GM23338 (cell line): Measurements from ENCODE around the gene SAPCD1. TPM values are rescaled to one million over a fixed set of nuclear protein-coding genes. Genes with fewer than 3 reads are reported as not detected.
A peak's percentile ranks its signal among the peaks of the same experiment; 100 is the strongest.

Experiments used
- ATAC-seq: fragments of 200-7000 bp; cut with Tn5 transposase; 3 replicates; pipeline ENCODE4 v1.9.1; 2020
- DNase-seq: peaks from one replicate; pipeline ENCODE4 v3.0.0-alpha.2; 2015; ENCODE audit warnings: low spot score
- H2AFZ ChIP-seq: fragments of 200-600 bp; sonication (generic); 2 replicates; pipeline ENCODE4 v1.8.0; 2016; ENCODE audit warnings: antibody characterized with exemption, mild to moderate bottlenecking, moderate library complexity
- H3F3A ChIP-seq: fragments of 200-600 bp; sonication (generic); replicated peaks from 2 replicates; pipeline ENCODE4 v1.8.0; 2017; ENCODE audit warnings: antibody characterized with exemption, mixed run types, low read depth
- H3K27ac ChIP-seq: fragments of 200-600 bp; sonication (generic); 2 replicates; pipeline ENCODE4 v1.6.1; 2016; ENCODE audit warnings: low read depth
- H3K27me3 ChIP-seq: fragments of 200-600 bp; sonication (generic); 2 replicates; pipeline ENCODE4 v1.8.0; 2016; ENCODE audit warnings: mild to moderate bottlenecking, mixed run types, moderate library complexity; ENCODE audit not compliant: insufficient read depth
- H3K36me3 ChIP-seq: fragments of 200-600 bp; sonication (generic); 2 replicates; pipeline ENCODE4 v1.8.0; 2016; ENCODE audit warnings: mild to moderate bottlenecking; ENCODE audit not compliant: insufficient read depth
- H3K4me1 ChIP-seq: fragments of 200-600 bp; sonication (generic); 2 replicates; pipeline ENCODE4 v1.8.0; 2016; ENCODE audit warnings: mild to moderate bottlenecking, moderate library complexity; ENCODE audit not compliant: insufficient read depth
- H3K4me2 ChIP-seq: fragments of 200-600 bp; sonication (generic); 2 replicates; pipeline ENCODE4 v1.7.1; 2017; ENCODE audit warnings: mixed run types
- H3K4me3 ChIP-seq: fragments of 200-600 bp; sonication (generic); 2 replicates; pipeline ENCODE4 v1.6.1; 2016; ENCODE audit warnings: mixed run types
- H3K79me2 ChIP-seq: fragments of 200-600 bp; sonication (generic); replicated peaks from 2 replicates; pipeline ENCODE4 v1.8.0; 2017; ENCODE audit warnings: mild to moderate bottlenecking; ENCODE audit not compliant: insufficient read depth
- H3K9me2 ChIP-seq: fragments of 200-600 bp; sonication (generic); 2 replicates; pipeline ENCODE4 v1.8.0; 2017; ENCODE audit not compliant: insufficient read depth
- H4K20me1 ChIP-seq: fragments of 200-600 bp; sonication (generic); replicated peaks from 2 replicates; pipeline ENCODE4 v1.8.0; 2017; ENCODE audit warnings: mild to moderate bottlenecking; ENCODE audit not compliant: insufficient read depth
- H3K27ac Mint-ChIP-seq: 2 replicates; pipeline ENCODE4 v1.8.0; 2020; ENCODE audit warnings: inconsistent platforms, mild to moderate bottlenecking, moderate library complexity, mixed read lengths
- H3K27me3 Mint-ChIP-seq: 3 replicates; pipeline ENCODE4 v1.8.0; 2022; ENCODE audit warnings: low read depth, mild to moderate bottlenecking, moderate library complexity, mixed read lengths, inconsistent platforms; ENCODE audit not compliant: insufficient read depth, poor library complexity
- H3K36me3 Mint-ChIP-seq: 3 replicates; pipeline ENCODE4 v1.8.0; 2021; ENCODE audit warnings: low read depth, mild to moderate bottlenecking, inconsistent platforms, moderate library complexity, mixed read lengths
- H3K4me1 Mint-ChIP-seq: 3 replicates; pipeline ENCODE4 v1.8.0; 2020; ENCODE audit warnings: mild to moderate bottlenecking, inconsistent platforms, mixed read lengths
- H3K4me3 Mint-ChIP-seq: 3 replicates; pipeline ENCODE4 v1.8.0; 2021; ENCODE audit warnings: moderate library complexity, mild to moderate bottlenecking, inconsistent platforms, mixed read lengths
- H3K9me3 Mint-ChIP-seq: 3 replicates; pipeline ENCODE4 v1.8.0; 2020; ENCODE audit warnings: moderate library complexity, mild to moderate bottlenecking, inconsistent platforms, mixed read lengths
- EZH2 ChIP-seq: fragments of 200-600 bp; sonication (generic); IDR thresholded peaks from one replicate; pipeline ENCODE4 v1.8.0; 2017; ENCODE audit warnings: antibody characterized with exemption, mild to moderate bottlenecking, low read depth; ENCODE audit not compliant: unreplicated experiment
- EZH2phosphoT487 ChIP-seq: fragments of 200-600 bp; sonication (generic); IDR thresholded peaks from one replicate; pipeline ENCODE4 v1.8.1; 2018; ENCODE audit warnings: antibody characterized with exemption; ENCODE audit not compliant: unreplicated experiment
- JUNB ChIP-seq: IDR thresholded peaks from one replicate; pipeline ENCODE4 v1.6.1; 2016; ENCODE audit warnings: antibody characterized with exemption; ENCODE audit not compliant: unreplicated experiment
- POLR2AphosphoS5 ChIP-seq: IDR thresholded peaks from 2 replicates; pipeline ENCODE4 v1.6.1; 2016; ENCODE audit warnings: antibody characterized with exemption, low read depth
- ZNF114 ChIP-seq: fragments of 250-450 bp; sonication (Bioruptor Pico); IDR thresholded peaks from 2 replicates; pipeline ENCODE4 v1.5.0; 2020; ENCODE audit warnings: mild to moderate bottlenecking, moderate library complexity
- polyA plus RNA-seq: library from polyadenylated mRNA; unstranded; fragments of >200 nt; fragmentation: Nextera tagmentation; extraction: Ambion mirVana; gene quantifications from 2 replicates; pipeline ENCODE4 v1.2.1, GENCODE V29; 2016
- total RNA-seq: library from RNA; depleted of rRNA; stranded (reverse); fragments of >200 nt; shearing (Covaris generic); gene quantifications from 2 replicates; pipeline ENCODE4 v1.2.3, GENCODE V29; 2014
- TF ChIP-seq, protein P1 (sequence below): IDR thresholded peaks from one replicate; pipeline ENCODE4 v1.6.1; 2018; ENCODE audit warnings: antibody characterized with exemption; ENCODE audit not compliant: unreplicated experiment
- TF ChIP-seq, protein P2 (sequence below): IDR thresholded peaks from 2 replicates; pipeline ENCODE4 v1.6.1; 2016; ENCODE audit warnings: antibody characterized with exemption
- TF ChIP-seq, protein P3 (sequence below): fragments of 250-450 bp; sonication (Bioruptor Pico); IDR thresholded peaks from 2 replicates; pipeline ENCODE4 v1.5.0; 2020; ENCODE audit warnings: mild to moderate bottlenecking, moderate library complexity

Gene SAPCD1
- total and polyA plus RNA-seq, 2 experiments from 2014 or later: 3.9 to 5.0 TPM

DNA sequence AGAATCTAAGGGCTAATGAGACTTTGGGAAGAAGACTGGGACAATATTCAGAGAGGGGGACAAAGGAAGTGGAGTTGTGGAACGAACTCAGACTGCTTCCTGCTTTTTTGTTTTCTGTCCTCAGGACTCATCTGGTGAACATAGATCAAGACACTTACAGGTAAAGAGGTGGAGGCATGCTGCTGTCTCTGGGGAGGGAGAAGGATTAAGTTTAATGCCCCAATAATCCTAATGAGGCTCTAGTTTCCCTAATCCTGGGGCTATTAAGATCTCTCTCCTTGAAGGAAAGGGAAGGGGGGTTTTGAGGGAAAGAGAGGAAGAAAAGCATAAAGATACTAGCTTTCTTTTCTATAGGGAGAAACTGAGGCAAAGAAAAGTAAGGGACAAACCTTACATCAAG lies 18.0 kb upstream of the SAPCD1 start:
- Histone ChIP-seq H3K27ac (peak overlapping the region; percentile 66; the same call in 1 of the 2 replicates), H3K4me2 (no peak overlapping the region), H3K4me1 (peaks cover 7% of the 10 kb centered on the region), H3K36me3 (peaks cover 4% of the 10 kb centered on the region; the same call in 1 of the 2 replicates), H3K9me2 (no peaks in the 10 kb centered on the region), H3K27me3 (no peaks in the 10 kb centered on the region), H3K4me3 (no peak overlapping the region), H2AFZ (no peak overlapping the region), H3K79me2 (no peaks in the 10 kb centered on the region), H4K20me1 (no peaks in the 10 kb centered on the region), H3F3A (no peaks in the 10 kb centered on the region)
- H3K9me3 Mint-ChIP-seq: no peaks in the 10 kb centered on the region; the same call in 2 of the 3 replicates
- peaks cover 15% of the 10 kb centered on the region for H3K27me3 Mint-ChIP-seq
- H3K4me1 Mint-ChIP-seq: peaks cover 17% of the 10 kb centered on the region
- no peak for DNase-seq
- no peak for TF ChIP-seq EZH2phosphoT487
- H3K36me3 Mint-ChIP-seq: peaks cover 31% of the 10 kb centered on the region
- no peak overlapping the region for H3K4me3 Mint-ChIP-seq
- no peak for ATAC-seq
- no peak overlapping the region; the same call in 1 of the 2 replicates for H3K27ac Mint-ChIP-seq

DNA sequence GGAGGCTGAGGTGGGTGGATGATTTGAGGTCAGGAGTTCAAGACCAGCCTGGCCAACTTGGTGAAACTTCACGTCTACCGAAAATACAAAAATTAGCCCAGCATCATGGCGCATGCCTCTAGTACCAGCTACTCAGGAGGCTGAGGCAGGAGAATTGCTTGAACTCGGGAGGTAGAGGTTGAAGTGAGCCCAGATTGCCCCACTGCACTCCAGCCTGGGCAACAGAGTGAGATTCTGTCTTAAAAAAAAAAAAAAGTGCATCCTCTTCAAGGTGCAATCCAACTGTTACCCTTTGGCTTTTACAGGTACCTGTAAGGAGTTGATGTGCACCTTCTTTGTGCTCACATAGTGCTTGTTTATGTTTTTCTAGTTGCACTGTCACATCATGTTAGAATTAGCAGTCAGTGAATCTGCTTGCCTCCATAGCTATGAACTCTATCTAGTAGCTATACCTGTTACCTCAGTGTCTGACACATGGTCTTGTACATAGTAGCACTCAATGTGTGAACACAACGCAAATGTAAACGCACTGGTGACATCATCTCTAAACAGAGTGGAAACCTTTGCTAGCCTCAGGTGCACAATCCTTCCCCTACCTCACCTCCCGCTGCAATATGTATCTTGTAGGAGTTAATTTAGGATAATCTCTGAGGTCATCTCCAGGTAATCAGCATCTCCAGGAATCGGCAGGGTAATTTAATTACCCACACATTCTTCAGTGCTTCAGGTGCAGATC lies 13.0 kb upstream of the SAPCD1 start:
- DNase-seq (no peak), ATAC-seq (no peak)
- no peaks in the 10 kb centered on the region; the same call in 1 of the 2 replicates for H4K20me1 ChIP-seq
- no peak overlapping the region for H2AFZ ChIP-seq
- no peaks in the 10 kb centered on the region for H3K36me3 ChIP-seq
- no peak overlapping the region for H3K4me3 ChIP-seq
- H3K27ac ChIP-seq: no peak overlapping the region
- H3K4me1 ChIP-seq: no peaks in the 10 kb centered on the region
- H3K4me1 Mint-ChIP-seq: peaks cover 6% of the 10 kb centered on the region
- no peak overlapping the region for H3K4me2 ChIP-seq
- no peaks in the 10 kb centered on the region for H3K9me2 ChIP-seq
- peaks cover 13% of the 10 kb centered on the region for H3K36me3 Mint-ChIP-seq
- peaks cover 8% of the 10 kb centered on the region for H3K27me3 Mint-ChIP-seq
- H3K79me2 ChIP-seq: no peaks in the 10 kb centered on the region
- H3F3A ChIP-seq: 0 out of 2 replicates have a peak, but pooled peaks cover 4% of the 10 kb centered on the region
- no peak overlapping the region for H3K27ac Mint-ChIP-seq
- no peaks in the 10 kb centered on the region for H3K27me3 ChIP-seq
- H3K4me3 Mint-ChIP-seq: no peak overlapping the region
- no peaks in the 10 kb centered on the region for H3K9me3 Mint-ChIP-seq
- TF ChIP-seq EZH2phosphoT487: no peak
- no peak for TF ChIP-seq POLR2AphosphoS5
- TF ChIP-seq, protein P1, sequence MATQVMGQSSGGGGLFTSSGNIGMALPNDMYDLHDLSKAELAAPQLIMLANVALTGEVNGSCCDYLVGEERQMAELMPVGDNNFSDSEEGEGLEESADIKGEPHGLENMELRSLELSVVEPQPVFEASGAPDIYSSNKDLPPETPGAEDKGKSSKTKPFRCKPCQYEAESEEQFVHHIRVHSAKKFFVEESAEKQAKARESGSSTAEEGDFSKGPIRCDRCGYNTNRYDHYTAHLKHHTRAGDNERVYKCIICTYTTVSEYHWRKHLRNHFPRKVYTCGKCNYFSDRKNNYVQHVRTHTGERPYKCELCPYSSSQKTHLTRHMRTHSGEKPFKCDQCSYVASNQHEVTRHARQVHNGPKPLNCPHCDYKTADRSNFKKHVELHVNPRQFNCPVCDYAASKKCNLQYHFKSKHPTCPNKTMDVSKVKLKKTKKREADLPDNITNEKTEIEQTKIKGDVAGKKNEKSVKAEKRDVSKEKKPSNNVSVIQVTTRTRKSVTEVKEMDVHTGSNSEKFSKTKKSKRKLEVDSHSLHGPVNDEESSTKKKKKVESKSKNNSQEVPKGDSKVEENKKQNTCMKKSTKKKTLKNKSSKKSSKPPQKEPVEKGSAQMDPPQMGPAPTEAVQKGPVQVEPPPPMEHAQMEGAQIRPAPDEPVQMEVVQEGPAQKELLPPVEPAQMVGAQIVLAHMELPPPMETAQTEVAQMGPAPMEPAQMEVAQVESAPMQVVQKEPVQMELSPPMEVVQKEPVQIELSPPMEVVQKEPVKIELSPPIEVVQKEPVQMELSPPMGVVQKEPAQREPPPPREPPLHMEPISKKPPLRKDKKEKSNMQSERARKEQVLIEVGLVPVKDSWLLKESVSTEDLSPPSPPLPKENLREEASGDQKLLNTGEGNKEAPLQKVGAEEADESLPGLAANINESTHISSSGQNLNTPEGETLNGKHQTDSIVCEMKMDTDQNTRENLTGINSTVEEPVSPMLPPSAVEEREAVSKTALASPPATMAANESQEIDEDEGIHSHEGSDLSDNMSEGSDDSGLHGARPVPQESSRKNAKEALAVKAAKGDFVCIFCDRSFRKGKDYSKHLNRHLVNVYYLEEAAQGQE: no peak
- no peak for TF ChIP-seq ZNF114 (CRISPR knock-in tag)
- no peak for TF ChIP-seq EZH2
- TF ChIP-seq, protein P2, sequence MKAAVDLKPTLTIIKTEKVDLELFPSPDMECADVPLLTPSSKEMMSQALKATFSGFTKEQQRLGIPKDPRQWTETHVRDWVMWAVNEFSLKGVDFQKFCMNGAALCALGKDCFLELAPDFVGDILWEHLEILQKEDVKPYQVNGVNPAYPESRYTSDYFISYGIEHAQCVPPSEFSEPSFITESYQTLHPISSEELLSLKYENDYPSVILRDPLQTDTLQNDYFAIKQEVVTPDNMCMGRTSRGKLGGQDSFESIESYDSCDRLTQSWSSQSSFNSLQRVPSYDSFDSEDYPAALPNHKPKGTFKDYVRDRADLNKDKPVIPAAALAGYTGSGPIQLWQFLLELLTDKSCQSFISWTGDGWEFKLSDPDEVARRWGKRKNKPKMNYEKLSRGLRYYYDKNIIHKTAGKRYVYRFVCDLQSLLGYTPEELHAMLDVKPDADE: no peak
- TF ChIP-seq, protein P3, sequence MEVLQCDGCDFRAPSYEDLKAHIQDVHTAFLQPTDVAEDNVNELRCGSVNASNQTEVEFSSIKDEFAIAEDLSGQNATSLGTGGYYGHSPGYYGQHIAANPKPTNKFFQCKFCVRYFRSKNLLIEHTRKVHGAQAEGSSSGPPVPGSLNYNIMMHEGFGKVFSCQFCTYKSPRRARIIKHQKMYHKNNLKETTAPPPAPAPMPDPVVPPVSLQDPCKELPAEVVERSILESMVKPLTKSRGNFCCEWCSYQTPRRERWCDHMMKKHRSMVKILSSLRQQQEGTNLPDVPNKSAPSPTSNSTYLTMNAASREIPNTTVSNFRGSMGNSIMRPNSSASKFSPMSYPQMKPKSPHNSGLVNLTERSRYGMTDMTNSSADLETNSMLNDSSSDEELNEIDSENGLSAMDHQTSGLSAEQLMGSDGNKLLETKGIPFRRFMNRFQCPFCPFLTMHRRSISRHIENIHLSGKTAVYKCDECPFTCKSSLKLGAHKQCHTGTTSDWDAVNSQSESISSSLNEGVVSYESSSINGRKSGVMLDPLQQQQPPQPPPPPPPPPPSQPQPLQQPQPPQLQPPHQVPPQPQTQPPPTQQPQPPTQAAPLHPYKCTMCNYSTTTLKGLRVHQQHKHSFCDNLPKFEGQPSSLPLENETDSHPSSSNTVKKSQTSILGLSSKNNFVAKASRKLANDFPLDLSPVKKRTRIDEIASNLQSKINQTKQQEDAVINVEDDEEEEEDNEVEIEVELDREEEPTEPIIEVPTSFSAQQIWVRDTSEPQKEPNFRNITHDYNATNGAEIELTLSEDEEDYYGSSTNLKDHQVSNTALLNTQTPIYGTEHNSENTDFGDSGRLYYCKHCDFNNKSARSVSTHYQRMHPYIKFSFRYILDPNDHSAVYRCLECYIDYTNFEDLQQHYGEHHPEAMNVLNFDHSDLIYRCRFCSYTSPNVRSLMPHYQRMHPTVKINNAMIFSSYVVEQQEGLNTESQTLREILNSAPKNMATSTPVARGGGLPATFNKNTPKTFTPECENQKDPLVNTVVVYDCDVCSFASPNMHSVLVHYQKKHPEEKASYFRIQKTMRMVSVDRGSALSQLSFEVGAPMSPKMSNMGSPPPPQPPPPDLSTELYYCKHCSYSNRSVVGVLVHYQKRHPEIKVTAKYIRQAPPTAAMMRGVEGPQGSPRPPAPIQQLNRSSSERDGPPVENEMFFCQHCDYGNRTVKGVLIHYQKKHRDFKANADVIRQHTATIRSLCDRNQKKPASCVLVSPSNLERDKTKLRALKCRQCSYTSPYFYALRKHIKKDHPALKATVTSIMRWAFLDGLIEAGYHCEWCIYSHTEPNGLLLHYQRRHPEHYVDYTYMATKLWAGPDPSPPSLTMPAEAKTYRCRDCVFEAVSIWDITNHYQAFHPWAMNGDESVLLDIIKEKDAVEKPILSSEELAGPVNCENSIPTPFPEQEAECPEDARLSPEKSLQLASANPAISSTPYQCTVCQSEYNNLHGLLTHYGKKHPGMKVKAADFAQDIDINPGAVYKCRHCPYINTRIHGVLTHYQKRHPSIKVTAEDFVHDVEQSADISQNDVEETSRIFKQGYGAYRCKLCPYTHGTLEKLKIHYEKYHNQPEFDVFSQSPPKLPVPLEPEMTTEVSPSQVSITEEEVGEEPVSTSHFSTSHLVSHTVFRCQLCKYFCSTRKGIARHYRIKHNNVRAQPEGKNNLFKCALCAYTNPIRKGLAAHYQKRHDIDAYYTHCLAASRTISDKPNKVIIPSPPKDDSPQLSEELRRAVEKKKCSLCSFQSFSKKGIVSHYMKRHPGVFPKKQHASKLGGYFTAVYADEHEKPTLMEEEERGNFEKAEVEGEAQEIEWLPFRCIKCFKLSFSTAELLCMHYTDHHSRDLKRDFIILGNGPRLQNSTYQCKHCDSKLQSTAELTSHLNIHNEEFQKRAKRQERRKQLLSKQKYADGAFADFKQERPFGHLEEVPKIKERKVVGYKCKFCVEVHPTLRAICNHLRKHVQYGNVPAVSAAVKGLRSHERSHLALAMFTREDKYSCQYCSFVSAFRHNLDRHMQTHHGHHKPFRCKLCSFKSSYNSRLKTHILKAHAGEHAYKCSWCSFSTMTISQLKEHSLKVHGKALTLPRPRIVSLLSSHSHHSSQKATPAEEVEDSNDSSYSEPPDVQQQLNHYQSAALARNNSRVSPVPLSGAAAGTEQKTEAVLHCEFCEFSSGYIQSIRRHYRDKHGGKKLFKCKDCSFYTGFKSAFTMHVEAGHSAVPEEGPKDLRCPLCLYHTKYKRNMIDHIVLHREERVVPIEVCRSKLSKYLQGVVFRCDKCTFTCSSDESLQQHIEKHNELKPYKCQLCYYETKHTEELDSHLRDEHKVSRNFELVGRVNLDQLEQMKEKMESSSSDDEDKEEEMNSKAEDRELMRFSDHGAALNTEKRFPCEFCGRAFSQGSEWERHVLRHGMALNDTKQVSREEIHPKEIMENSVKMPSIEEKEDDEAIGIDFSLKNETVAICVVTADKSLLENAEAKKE (CRISPR knock-in tag): no peak
- no peak for TF ChIP-seq JUNB
